HG03432 (cell line): Measurements from ENCODE around the gene GINS1.
A peak's percentile ranks its signal among the peaks of the same experiment; 100 is the strongest.
"Not testable (repeated sequence)": the region's sequence is repeated elsewhere in the genome, so short reads cannot be mapped to it uniquely, and the experiment has no call there.

Experiments
- ATAC-seq: cut with Tn5 transposase; IDR thresholded peaks from one replicate; pipeline ENCODE4 v1.9.1; 2021; ENCODE audit warnings: mild to moderate bottlenecking, moderate library complexity; ENCODE audit not compliant: unreplicated experiment

Gene GINS1

GRCh38 chr20:25389858-25390537 is 17.5 kb upstream of the GINS1 start:
- ATAC-seq = peak; percentile 35

DNA sequence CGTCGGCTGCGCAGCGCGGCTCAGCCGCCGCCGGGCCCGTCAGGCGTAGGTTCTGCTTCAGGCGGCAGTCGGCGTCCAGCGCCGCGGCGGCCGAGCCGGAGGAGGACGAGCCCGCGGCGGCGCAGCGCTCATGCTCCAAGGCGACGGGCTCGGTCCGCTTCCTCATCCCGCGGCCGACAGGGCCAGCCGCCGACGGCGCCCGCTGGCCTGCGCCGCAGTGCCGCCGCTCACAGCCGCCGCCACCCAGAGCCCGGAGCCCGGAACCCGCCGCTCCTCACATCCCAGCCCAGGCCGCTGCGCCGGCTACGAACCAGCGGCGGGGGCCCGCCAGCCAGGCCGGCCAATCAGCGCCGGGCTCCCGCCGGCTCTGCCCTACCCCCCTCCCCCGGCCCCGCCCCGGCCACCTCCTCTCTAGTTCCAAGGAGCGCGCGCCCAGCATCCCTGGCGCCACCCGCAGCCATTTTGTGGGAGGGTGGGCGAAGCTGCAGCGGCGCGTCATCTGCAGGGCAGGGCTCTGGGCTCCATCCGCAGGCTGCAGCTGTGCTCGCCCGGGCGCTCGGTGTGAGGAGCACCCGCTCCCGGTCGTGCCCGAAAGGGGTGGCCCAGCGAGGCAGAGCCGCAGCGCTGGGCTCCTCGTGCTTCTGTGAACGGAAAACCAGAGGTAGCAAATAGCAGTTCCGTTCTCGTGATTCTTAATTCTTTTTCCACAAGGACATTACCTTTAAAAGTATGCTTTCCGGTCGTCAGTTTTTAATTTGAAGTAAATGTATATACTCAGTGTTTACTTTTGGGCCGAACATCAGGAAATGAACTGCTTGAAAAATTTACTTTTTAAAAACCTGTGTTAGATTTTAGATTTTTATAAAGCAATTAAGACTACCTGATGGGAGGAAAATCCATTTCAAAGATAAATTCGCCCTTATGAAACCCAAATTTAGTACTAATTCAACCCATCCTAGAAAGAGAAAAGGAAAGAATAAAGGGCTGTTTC is 16.6 kb upstream of the GINS1 start, which contains the start of gene ABHD12:
TSS of gene ABHD12 (minus strand) at position 298 of the 991 bp plus-strand sequence. CDS start at position 166, 132 bp downstream.
- ATAC-seq = peak; percentile 93

DNA sequence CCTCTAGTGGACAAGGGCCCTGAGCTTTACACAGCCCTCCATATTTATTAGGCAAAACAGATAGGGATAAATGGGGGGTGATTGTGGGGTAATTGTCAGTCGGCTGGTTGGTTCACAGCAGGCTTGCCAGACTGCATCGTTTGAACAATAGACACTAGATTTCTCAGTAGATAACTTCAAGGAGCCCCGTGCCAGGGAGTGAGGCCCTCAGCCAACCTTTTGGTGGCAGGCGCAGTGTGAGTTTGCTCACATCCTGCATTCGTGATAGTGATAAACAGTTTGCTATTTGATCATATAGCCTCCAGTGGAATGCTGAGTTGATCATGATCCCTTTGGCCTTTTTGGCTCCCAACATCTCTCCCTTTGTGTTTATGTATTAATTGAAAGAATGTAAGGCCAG is 13.2 kb upstream of the GINS1 start:
- no peak for ATAC-seq

GRCh38 chr20:25394996-25395395 is 12.5 kb upstream of the GINS1 start:
- ATAC-seq = no peak

DNA sequence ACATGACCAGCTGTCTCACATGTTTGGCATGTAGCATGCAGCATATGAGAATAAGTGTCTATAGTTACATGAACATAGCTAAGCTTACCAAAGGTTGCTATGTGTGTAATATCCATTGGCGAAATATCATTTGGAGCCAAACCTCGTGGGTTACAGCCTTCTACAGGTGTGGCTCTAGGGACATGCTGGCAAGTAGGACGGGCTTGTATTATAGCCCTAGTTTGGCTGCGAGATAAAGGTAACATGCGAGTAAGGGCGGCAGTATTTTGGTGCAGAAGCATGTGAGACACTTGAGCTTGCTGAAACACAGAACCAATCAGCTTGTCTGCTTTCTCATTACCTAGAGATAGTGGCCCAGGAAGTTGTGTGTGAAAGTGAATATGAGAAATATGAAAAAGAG is 10.4 kb upstream of the GINS1 start:
- no peak for ATAC-seq

DNA sequence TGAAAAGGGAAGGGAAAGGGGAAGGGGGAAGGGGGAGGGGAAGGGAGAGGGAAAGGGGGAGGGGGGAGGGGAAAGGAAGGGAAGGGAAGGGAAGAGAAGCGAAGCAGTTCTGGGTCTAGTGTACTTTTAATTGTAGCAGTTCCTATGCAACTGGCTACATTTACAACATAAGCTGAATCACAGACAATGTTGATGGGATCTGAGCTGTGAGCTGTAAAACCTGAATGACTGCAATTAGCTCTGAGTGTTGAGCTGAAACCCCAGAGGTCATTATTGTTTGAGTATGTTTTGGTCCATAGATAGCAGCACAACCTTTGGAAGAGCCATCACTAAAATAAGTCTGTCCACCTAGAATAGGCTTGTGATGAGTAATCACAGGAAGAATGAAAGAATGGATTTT is 9.7 kb upstream of the GINS1 start:
- no peak for ATAC-seq

DNA sequence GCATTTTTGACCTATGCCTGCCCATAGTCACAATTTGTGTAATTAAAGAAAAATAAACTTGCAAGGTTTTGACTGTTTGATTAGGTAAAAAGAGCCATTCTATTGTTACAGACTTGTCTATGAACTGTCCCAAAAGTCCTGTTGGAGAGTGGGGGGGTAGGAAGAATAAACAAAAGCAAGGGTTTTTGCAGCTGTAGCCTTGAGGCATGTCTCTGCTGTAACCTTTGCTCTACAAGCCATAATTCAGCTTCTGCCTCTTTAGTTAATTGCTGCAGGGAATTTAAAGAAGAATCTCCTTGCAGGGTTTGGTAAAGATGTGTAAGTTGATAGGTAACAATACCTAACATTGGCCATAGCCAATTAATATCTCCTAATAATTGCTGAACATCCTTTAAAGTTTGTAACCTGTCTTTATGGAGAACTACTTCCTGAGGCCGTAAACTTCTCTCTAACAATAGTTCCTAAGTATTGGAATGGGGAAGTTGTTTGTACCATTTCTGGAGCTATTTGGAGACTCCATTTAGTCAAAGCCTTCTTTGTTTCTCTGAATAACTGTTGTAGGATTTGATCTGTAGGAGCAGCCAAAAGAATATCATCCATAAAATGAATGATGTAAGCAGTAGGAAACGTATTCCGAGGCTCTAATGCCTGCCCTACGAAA is 9.0 kb upstream of the GINS1 start:
- no peak for ATAC-seq

DNA sequence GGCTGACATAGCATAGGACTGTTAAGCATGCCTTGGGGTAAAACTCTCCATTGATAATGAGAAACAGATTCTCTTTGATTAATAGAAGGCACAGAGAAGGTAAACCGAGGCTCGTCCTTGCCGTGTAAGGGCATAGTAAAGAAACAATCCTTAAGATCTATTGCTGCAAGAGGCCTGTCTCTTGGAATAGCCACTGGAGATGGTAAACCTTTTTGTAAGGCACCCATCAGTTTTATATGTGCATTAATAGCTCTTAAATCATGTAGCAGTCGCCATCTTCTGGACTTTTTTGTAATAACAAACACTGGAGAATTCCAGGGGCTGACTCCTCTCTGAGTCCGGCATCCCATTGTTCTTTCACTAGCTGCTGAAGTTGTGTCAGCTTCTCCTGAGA is 8.4 kb upstream of the GINS1 start:
- peak; percentile 64 for ATAC-seq

DNA sequence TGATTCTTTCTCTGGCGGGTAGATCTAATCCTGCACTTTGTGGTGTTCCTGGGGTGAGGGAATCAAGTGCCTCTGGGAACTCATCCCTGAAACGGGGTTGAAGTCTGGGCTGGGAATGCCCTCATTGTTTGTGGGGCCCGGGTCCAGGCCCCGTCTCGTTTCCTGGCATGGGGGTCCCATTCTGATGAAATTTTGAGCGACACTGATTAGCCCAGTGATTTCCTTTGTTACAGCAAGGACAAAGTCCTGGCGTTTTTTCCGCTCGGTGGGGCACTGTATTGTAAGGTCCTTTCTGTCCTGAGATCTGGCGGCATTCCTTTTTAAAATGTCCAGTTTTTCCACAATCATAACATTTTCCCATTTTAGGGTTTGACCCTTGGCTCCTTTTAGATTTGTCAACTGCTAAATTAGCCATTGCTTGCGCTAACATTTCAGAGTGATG is 7.2 kb upstream of the GINS1 start:
- not testable (repeated sequence) for ATAC-seq

DNA sequence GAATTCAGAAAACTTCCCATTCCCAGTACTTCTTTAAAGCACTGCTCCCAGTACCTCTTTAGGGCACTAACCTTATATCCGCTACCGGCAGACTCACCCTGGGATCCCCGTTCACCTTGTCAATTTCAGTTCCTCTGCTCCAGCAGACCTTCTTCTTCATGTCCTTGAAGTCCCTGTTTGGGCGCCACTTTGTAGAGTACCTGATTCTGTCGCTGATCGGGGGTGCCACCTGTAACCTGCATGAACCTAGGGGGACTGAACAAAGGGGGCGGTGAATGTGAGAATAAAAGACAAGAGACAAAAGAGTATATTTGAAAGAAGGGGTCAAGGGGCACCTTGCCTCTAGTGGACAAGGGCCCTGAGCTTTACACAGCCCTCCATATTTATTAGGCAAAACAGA is 4.9 kb upstream of the GINS1 start:
- ATAC-seq = no peak

DNA sequence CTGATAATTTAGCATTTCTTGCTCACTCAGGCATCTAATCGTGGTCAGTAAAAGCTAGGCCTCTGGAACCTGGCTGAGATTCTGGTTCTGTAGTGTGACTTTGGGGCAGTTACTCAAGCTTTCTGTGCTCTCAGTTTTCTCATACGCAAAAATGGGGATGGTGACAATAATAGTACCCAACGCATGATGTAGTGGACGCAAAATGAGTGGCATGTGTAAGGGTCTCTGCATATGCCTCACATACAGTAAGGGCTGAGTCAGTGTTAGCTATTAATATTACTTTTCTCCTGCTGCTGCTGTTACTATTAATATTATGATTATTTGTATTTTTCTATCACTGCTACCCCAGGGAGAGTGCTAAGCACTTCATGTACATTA is 686 bp downstream of the GINS1 start:
- no peak for ATAC-seq

GRCh38 chr20:25408890-25409289 is 1.4 kb downstream of the GINS1 start:
- no peak for ATAC-seq

DNA sequence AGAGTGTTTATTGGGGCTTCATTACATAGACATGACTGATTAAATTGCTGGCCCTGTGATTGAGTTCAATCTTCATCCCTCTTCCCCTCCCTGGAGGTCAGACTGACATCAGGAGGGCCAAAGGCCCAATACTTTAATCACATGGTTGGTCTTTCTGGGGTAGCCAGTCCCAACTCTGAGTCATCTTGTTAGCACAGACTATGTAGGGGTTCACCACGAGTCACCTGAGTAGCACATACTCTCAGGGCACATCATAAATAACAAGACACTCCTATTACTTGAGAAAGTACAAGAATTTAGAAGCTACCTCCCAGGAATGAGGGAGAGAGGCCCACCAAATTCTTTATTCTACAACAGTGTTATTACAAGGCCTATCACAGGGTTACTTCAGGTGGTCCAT is 11.3 kb downstream of the GINS1 start:
- no peak for ATAC-seq

DNA sequence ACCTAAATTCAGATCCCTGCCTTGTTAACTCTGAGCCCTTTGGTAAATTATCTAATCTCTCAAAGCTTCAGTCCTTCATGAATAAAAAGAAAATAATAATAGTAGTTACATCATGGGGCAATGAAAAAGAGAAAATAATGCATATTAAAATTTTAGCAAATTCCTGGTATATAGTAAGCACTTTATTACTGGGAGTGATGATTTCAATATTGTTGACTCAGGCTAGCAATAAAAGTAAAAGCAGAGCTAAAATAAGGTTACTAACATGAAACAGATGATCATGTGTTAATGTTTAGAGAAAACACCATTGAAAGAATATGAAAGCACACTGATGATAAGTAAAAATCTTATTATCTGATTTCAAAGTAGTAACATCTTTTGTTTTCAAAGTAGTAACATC is 13.6 kb downstream of the GINS1 start:
- ATAC-seq = no peak

DNA sequence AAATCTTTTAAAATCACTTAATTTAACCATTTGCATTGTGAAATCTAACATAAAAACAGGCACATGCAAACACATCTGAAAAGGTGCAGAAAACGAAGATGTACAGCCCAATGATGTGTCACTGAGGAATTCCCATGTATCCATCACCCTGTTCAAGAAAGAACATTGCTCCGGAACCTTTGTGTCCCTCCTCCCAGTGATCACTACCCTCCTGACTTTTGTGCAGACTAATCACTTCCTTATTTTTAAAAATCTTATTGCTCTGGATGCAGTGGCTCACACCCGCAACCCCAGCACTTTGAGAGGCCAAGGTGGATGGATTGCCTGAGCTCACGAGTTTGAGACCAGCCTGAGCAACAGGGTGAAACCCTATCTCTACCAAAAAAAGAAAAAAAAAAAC is 14.6 kb downstream of the GINS1 start:
- ATAC-seq = no peak

- ATAC-seq = no peak
These were observed 17.1 kb downstream of the GINS1 start for GRCh38 chr20:25424536-25424935.

DNA sequence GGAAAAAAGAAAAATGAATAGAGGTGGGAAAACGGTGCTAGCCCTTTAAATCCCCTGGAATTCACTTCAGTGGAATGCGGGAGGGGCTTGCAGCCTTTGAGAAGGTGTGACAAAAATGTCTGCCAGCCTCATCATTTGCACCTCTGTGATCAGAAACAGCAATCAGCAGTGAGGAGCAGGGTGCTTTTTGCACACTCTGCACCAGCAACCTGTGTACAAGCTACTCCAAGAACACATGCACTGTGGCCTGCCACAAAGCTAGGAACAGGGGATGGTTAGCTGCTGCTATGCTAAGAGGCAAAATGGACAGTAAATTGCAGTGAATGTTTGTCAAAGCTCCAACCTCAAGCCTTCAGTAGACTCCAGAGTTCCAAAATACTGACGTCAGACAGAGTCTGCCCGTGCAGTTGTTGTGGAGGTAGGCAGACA is 29.7 kb downstream of the GINS1 start:
- ATAC-seq = no peak

- peak; percentile 80 for ATAC-seq
These were observed 31.9 kb downstream of the GINS1 start for GRCh38 chr20:25439328-25439727.

GRCh38 chr20:25444556-25444955 is 37.1 kb downstream of the GINS1 start:
- ATAC-seq = no peak

DNA sequence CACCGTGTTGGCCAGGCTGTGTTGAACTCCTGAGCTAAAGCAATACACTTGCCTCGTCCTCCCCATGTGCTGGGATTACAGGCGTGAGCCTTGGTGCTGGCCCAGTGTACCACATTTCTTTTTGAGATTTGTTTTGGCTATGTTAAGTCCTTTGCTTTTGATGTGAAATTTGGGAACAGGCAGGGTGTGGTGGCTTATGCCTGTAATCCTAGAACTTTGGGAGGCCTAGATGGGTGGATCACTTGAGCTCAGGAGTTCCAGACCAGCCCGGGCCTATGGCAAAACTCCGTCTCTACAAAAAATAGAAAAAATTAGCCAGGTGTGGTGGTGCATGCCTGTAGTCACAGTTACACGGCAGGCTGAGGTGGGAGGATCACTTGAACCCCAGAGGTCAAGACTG is 40.2 kb downstream of the GINS1 start:
- no peak for ATAC-seq

DNA sequence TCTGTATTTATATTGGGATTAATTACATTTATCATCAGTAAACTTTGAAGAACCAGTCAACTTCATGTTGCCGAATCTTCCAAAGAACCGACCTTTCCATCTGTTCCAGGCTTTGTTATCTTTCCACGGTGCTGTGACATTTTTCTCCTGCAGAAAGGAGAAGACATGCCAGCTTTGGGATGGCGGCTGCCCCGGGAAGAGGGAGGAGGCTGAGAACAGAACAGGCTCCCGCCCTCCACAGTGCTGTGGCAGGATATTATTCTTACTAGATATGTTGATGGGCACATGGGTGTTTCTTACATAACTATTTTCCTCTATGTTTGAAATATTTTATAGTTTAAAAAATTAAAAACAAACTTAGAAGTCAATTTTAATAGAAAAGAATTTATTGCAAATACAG is 44.9 kb downstream of the GINS1 start:
- ATAC-seq = no peak
